HG02623 (cell line): ENCODE data around the gene CD2AP.
"Not testable (repeated sequence)": the region's sequence is repeated elsewhere in the genome, so short reads cannot be mapped to it uniquely, and the experiment has no call there.

Experiments
- ATAC-seq: cut with Tn5 transposase; IDR thresholded peaks from one replicate; pipeline ENCODE4 v1.9.1; 2021; ENCODE audit warnings: moderate library complexity; ENCODE audit not compliant: unreplicated experiment

CD2AP gene

GRCh38 chr6:47457370-47457769 is 20.2 kb upstream of the CD2AP start:
- no peak for ATAC-seq

- ATAC-seq = no peak
These were observed 13.5 kb upstream of the CD2AP start for GRCh38 chr6:47464052-47464451.

GRCh38 chr6:47465117-47465516 is 12.5 kb upstream of the CD2AP start:
- ATAC-seq = no peak

- ATAC-seq = no peak
These were observed 5.7 kb upstream of the CD2AP start for GRCh38 chr6:47471911-47472310.

- no peak for ATAC-seq
These were observed 3.7 kb upstream of the CD2AP start for GRCh38 chr6:47473791-47474346.

GRCh38 chr6:47475319-47475816 is 2.2 kb upstream of the CD2AP start:
- ATAC-seq = no peak

GRCh38 chr6:47476781-47477496 is 650 bp upstream of the CD2AP start:
- no peak for ATAC-seq

- peak; percentile 26 for ATAC-seq
These were observed 897 bp downstream of the CD2AP start for GRCh38 chr6:47478233-47479139.

GRCh38 chr6:47479140-47479508 is 1.5 kb downstream of the CD2AP start:
- ATAC-seq = no peak

GRCh38 chr6:47479874-47480273 is 2.3 kb downstream of the CD2AP start:
- ATAC-seq = no peak

- not testable (repeated sequence) for ATAC-seq
These were observed 3.6 kb downstream of the CD2AP start for GRCh38 chr6:47481213-47481612.

- no peak for ATAC-seq
These were observed 4.2 kb downstream of the CD2AP start for GRCh38 chr6:47481806-47482205.

- ATAC-seq = no peak
These were observed 5.9 kb downstream of the CD2AP start for GRCh38 chr6:47483516-47483852.

GRCh38 chr6:47483853-47484546 is 6.4 kb downstream of the CD2AP start:
- no peak for ATAC-seq

GRCh38 chr6:47484616-47485015 is 7.0 kb downstream of the CD2AP start:
- no peak for ATAC-seq

- no peak for ATAC-seq
These were observed 7.5 kb downstream of the CD2AP start for GRCh38 chr6:47485083-47485482.

- ATAC-seq = no peak
These were observed 8.0 kb downstream of the CD2AP start for GRCh38 chr6:47485491-47486135.

GRCh38 chr6:47489995-47490394 is 12.4 kb downstream of the CD2AP start:
- no peak for ATAC-seq

GRCh38 chr6:47490676-47491075 is 13.1 kb downstream of the CD2AP start:
- ATAC-seq = no peak

- ATAC-seq = no peak
These were observed 14.8 kb downstream of the CD2AP start for GRCh38 chr6:47492355-47492754.

- ATAC-seq = no peak
These were observed 17.6 kb downstream of the CD2AP start for GRCh38 chr6:47495207-47495606.
